IgD-negative memory B cell (primary cell): Measurements from ENCODE around the gene HOXC6. TPM values are rescaled to one million over a fixed set of nuclear protein-coding genes. Genes with fewer than 3 reads are reported as not detected.
A peak's percentile ranks its signal among the peaks of the same experiment; 100 is the strongest.
"Not testable (repeated sequence)": the region's sequence is repeated elsewhere in the genome, so short reads cannot be mapped to it uniquely, and the experiment has no call there.

Experiments used
- H3K27ac Mint-ChIP-seq, 3 donors: one replicate each; pipeline ENCODE4 v1.8.0; 2020 to 2022; ENCODE audit warnings: mild to moderate bottlenecking in 3 of 3, mixed read lengths in 3 of 3, moderate library complexity in 1 of 3
- H3K27me3 Mint-ChIP-seq: one replicate; pipeline ENCODE4 v1.8.0; 2021; ENCODE audit warnings: mixed read lengths
- H3K36me3 Mint-ChIP-seq: one replicate; pipeline ENCODE4 v1.8.0; 2020; ENCODE audit warnings: mild to moderate bottlenecking, mixed read lengths
- H3K4me1 Mint-ChIP-seq, 3 donors: one replicate each; pipeline ENCODE4 v1.8.0; 2020 to 2022; ENCODE audit warnings: mixed read lengths in 3 of 3, mild to moderate bottlenecking in 1 of 3
- H3K4me3 Mint-ChIP-seq, 4 donors: one replicate each; pipeline ENCODE4 v1.8.0; 2020 to 2022; ENCODE audit warnings: mild to moderate bottlenecking in 4 of 4, mixed read lengths in 4 of 4, moderate library complexity in 3 of 4
- H3K9me3 Mint-ChIP-seq, 3 donors: one replicate each; pipeline ENCODE4 v1.8.0; 2020 to 2021; ENCODE audit warnings: mixed read lengths in 3 of 3, mild to moderate bottlenecking in 1 of 3
- polyA plus RNA-seq: library from polyadenylated mRNA; unstranded; fragments of 300-500 nt; fragmentation: Illumina TruSeq; gene quantifications from one replicate; pipeline ENCODE4 v1.2.3, GENCODE V29; 2021

The HOXC6 gene
- polyA plus RNA-seq, 1 donor from 2014 or later, result not detected

GRCh38 chr12:54060174-54060974 is 32.1 kb downstream of the HOXC6 start:
- Mint-ChIP-seq H3K27me3 (no peaks in the 10 kb centered on the region), H3K27ac (no peak overlapping the region), H3K36me3 (peaks cover 6% of the 10 kb centered on the region), H3K4me1 (peaks cover 0 to 13% (median 0%) of the 10 kb centered on the region in 3 donors), H3K9me3 (no peaks in the 10 kb centered on the region), H3K4me3 (no peak overlapping the region)

- Mint-ChIP-seq H3K4me1 (peaks cover 0 to 5% (median 0%) of the 10 kb centered on the region in 3 donors), H3K27me3 (no peaks in the 10 kb centered on the region)
Observed at GRCh38 chr12:54060975-54061778, 32.9 kb downstream of the HOXC6 start.

GRCh38 chr12:54065677-54066076 is 37.4 kb downstream of the HOXC6 start:
- Mint-ChIP-seq H3K4me3 (no peak overlapping the region), H3K4me1 (no peaks in the 10 kb centered on the region), H3K27ac (no peak overlapping the region), H3K36me3 (peaks cover 1% of the 10 kb centered on the region), H3K27me3 (no peaks in the 10 kb centered on the region), H3K9me3 (no peaks in the 10 kb centered on the region)

More at GRCh38 chr12:54060975-54061778, 32.9 kb downstream of the HOXC6 start:
- Mint-ChIP-seq H3K9me3 (no peaks in the 10 kb centered on the region), H3K27ac (no peak overlapping the region), H3K4me3 (no peak overlapping the region), H3K36me3 (peaks cover 6% of the 10 kb centered on the region)

GRCh38 chr12:54066408-54066807 is 38.2 kb downstream of the HOXC6 start:
- Mint-ChIP-seq H3K4me1 (no peaks in the 10 kb centered on the region), H3K36me3 (peaks cover 1% of the 10 kb centered on the region), H3K27me3 (no peaks in the 10 kb centered on the region), H3K4me3 (no peak overlapping the region), H3K9me3 (no peaks in the 10 kb centered on the region), H3K27ac (no peak overlapping the region)

- Mint-ChIP-seq H3K27ac (no peak overlapping the region), H3K27me3 (no peaks in the 10 kb centered on the region), H3K4me3 (no peak overlapping the region)
Observed at GRCh38 chr12:54068418-54069070, 40.3 kb downstream of the HOXC6 start.

GRCh38 chr12:54071942-54072341 is 43.7 kb downstream of the HOXC6 start:
- Mint-ChIP-seq H3K27ac (no peak overlapping the region), H3K36me3 (no peaks in the 10 kb centered on the region), H3K4me1 (no peaks in the 10 kb centered on the region), H3K9me3 (no peaks in the 10 kb centered on the region), H3K27me3 (no peaks in the 10 kb centered on the region), H3K4me3 (no peak overlapping the region)

More at GRCh38 chr12:54068418-54069070, 40.3 kb downstream of the HOXC6 start:
- Mint-ChIP-seq H3K36me3 (peaks cover under 1% of the 10 kb centered on the region), H3K4me1 (no peaks in the 10 kb centered on the region), H3K9me3 (no peaks in the 10 kb centered on the region)

- Mint-ChIP-seq H3K4me3 (no peak overlapping the region), H3K9me3 (no peaks in the 10 kb centered on the region), H3K36me3 (no peaks in the 10 kb centered on the region), H3K4me1 (peaks cover 0 to 5% (median 4%) of the 10 kb centered on the region in 3 donors), H3K27ac (no peak overlapping the region), H3K27me3 (no peaks in the 10 kb centered on the region)
Observed at GRCh38 chr12:54074308-54074707, 46.1 kb downstream of the HOXC6 start.

GRCh38 chr12:54075409-54075808 is 47.2 kb downstream of the HOXC6 start:
- Mint-ChIP-seq H3K4me1 (peaks cover 1 to 5% (median 4%) of the 10 kb centered on the region in 3 donors), H3K4me3 (no peak overlapping the region), H3K9me3 (no peaks in the 10 kb centered on the region), H3K27ac (peak overlapping the region in 2 of 3 donors; percentile 16 to 31), H3K36me3 (peaks cover 2% of the 10 kb centered on the region), H3K27me3 (no peaks in the 10 kb centered on the region)

- H3K4me1 Mint-ChIP-seq, result peaks cover 4 to 7% (median 5%) of the 10 kb centered on the region in 3 donors
- no peaks in the 10 kb centered on the region for H3K27me3 Mint-ChIP-seq
- peaks cover 2% of the 10 kb centered on the region for H3K36me3 Mint-ChIP-seq
- H3K4me3 Mint-ChIP-seq, result no peak overlapping the region
- no peak overlapping the region for H3K27ac Mint-ChIP-seq
- no peaks in the 10 kb centered on the region for H3K9me3 Mint-ChIP-seq
Observed at GRCh38 chr12:54075974-54076373, 47.7 kb downstream of the HOXC6 start.

- not testable (repeated sequence) for H3K9me3 Mint-ChIP-seq, H3K36me3 Mint-ChIP-seq, H3K4me3 Mint-ChIP-seq, H3K27me3 Mint-ChIP-seq
- Mint-ChIP-seq H3K27ac (peak overlapping the region in 1 of 3 donors; percentile 28), H3K4me1 (peaks cover 12 to 22% (median 12%) of the 10 kb centered on the region in 3 donors)
Observed at GRCh38 chr12:54077843-54078242, 49.6 kb downstream of the HOXC6 start.

- H3K9me3 Mint-ChIP-seq, H3K27me3 Mint-ChIP-seq, H3K36me3 Mint-ChIP-seq: not testable (repeated sequence)
- Mint-ChIP-seq H3K27ac (peak overlapping the region in 2 of 3 donors; percentile 59 to 88), H3K4me3 (peak overlapping the region in 2 of 4 donors; percentile 22 to 80), H3K4me1 (peaks cover 17 to 32% (median 17%) of the 10 kb centered on the region in 3 donors)
Observed at GRCh38 chr12:54079115-54079514, 50.9 kb downstream of the HOXC6 start.

Other genes with a start within 250 kb of the HOXC6 start
- not detected for gene HOXC13, start 89.6 kb upstream of the HOXC6 start, polyA plus RNA-seq
- gene HOXC12, start 73.5 kb upstream of the HOXC6 start, polyA plus RNA-seq, result not detected
- not detected for gene HOXC11, start 55.3 kb upstream of the HOXC6 start, polyA plus RNA-seq
- not detected for gene HOTAIR, start 53.5 kb upstream of the HOXC6 start, polyA plus RNA-seq
- not detected for gene HOXC10, start 43.3 kb upstream of the HOXC6 start, polyA plus RNA-seq
- not detected for gene HOXC9, start 28.3 kb upstream of the HOXC6 start, polyA plus RNA-seq
- gene HOXC8, start 19.5 kb upstream of the HOXC6 start, polyA plus RNA-seq, result not detected
- not detected for gene HOXC5, start 4.6 kb downstream of the HOXC6 start, polyA plus RNA-seq
- gene HOXC4, start 25.4 kb downstream of the HOXC6 start, polyA plus RNA-seq, result 2.3 TPM
- 32.3 TPM for gene SMUG1, start 160.5 kb downstream of the HOXC6 start, polyA plus RNA-seq